ENCODE measurements around the gene ZNRF1. TPM values are rescaled to one million over a fixed set of nuclear protein-coding genes. Genes with fewer than 3 reads are reported as not detected.

Gene ZNRF1
- total and polyA plus RNA-seq, 2 of the 13 experiments (the other 11 are each of a cell fraction or from before 2014, with no cell fraction given): 43.9 to 58.7 TPM

GRCh38 chr16:75110637-75111513 is 112.1 kb downstream of the ZNRF1 start (continued):
- TF ChIP-seq CEBPZ (IDR thresholded peaks at IDR 0.05; ENCODE audit: low read length): no peak
- TF ChIP-seq ZNF33A (CRISPR knock-in tag; IDR thresholded peaks at IDR 0.05; ENCODE audit: borderline replicate concordance): no peak
- TF ChIP-seq ZSCAN9 (CRISPR knock-in tag; IDR thresholded peaks at IDR 0.05; ENCODE audit: borderline replicate concordance): peak; percentile 73; the same call in 1 of the 2 replicates
- no peak for TF ChIP-seq ZNF878 (CRISPR knock-in tag; IDR thresholded peaks at IDR 0.05)
- 0 out of 2 replicates have a peak, but pooled peaks have one; percentile 26 for TF ChIP-seq MAF1 (CRISPR knock-in tag; IDR thresholded peaks at IDR 0.05; ENCODE audit: borderline replicate concordance)
- TF ChIP-seq, protein P1, sequence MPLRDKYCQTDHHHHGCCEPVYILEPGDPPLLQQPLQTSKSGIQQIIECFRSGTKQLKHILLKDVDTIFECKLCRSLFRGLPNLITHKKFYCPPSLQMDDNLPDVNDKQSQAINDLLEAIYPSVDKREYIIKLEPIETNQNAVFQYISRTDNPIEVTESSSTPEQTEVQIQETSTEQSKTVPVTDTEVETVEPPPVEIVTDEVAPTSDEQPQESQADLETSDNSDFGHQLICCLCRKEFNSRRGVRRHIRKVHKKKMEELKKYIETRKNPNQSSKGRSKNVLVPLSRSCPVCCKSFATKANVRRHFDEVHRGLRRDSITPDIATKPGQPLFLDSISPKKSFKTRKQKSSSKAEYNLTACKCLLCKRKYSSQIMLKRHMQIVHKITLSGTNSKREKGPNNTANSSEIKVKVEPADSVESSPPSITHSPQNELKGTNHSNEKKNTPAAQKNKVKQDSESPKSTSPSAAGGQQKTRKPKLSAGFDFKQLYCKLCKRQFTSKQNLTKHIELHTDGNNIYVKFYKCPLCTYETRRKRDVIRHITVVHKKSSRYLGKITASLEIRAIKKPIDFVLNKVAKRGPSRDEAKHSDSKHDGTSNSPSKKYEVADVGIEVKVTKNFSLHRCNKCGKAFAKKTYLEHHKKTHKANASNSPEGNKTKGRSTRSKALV (CRISPR knock-in tag; IDR thresholded peaks at IDR 0.05): 0 out of 2 replicates have a peak, but pooled peaks have one; percentile 26
- no peak for TF ChIP-seq BATF2 (CRISPR knock-in tag; IDR thresholded peaks at IDR 0.05)
- TF ChIP-seq ZFP41 (CRISPR knock-in tag; IDR thresholded peaks at IDR 0.05; ENCODE audit: borderline replicate concordance): no peak
- TF ChIP-seq ZNF121 (CRISPR knock-in tag; IDR thresholded peaks at IDR 0.05): 0 out of 2 replicates have a peak, but pooled peaks have one; percentile 43
- TF ChIP-seq FOXO1 (CRISPR knock-in tag; IDR thresholded peaks at IDR 0.05): peak; percentile 28; the same call in 1 of the 2 replicates
- TF ChIP-seq NR2F2 (IDR thresholded peaks at IDR 0.05; ENCODE audit: borderline replicate concordance, low read depth): peak; percentile 59; the same call in 1 of the 2 replicates
- peak; percentile 84 for TF ChIP-seq ZFX (CRISPR knock-in tag; IDR thresholded peaks at IDR 0.05; ENCODE audit: low read depth)
- TF ChIP-seq GATAD2A (CRISPR knock-in tag; IDR thresholded peaks at IDR 0.05): peak; percentile 60
- TF ChIP-seq ZNF720 (CRISPR knock-in tag; IDR thresholded peaks at IDR 0.05): no peak
- TF ChIP-seq ZBTB42 (CRISPR knock-in tag; IDR thresholded peaks at IDR 0.05): no peak
- no peak for TF ChIP-seq HOXD1 (CRISPR knock-in tag; IDR thresholded peaks at IDR 0.05)
- TF ChIP-seq CBX2 (IDR thresholded peaks at IDR 0.05; ENCODE audit: low read depth, low read length): no peak
- no peak for TF ChIP-seq CBX2 (CRISPR knock-in tag; IDR thresholded peaks at IDR 0.05; ENCODE audit: low read depth)
- no peak for TF ChIP-seq PAWR (CRISPR knock-in tag; IDR thresholded peaks at IDR 0.05; ENCODE audit: borderline replicate concordance)
- peak; percentile 46 for TF ChIP-seq GATAD1 (CRISPR knock-in tag; IDR thresholded peaks at IDR 0.05)
- TF ChIP-seq SMYD3 (CRISPR knock-in tag; IDR thresholded peaks at IDR 0.05): no peak
- TF ChIP-seq XRCC5 (optimal IDR thresholded peaks at IDR 0.05; ENCODE audit: low read length): peak; percentile 80
- no peak for TF ChIP-seq ZNF552 (CRISPR knock-in tag; IDR thresholded peaks at IDR 0.05; ENCODE audit: borderline replicate concordance)

Measured in HepG2 (cell line).